NCI-H2227 treated with DMSO at 0.1 percent for 48 hours (cell line): ENCODE measurements around the gene SETD4.
"Not testable (repeated sequence)": the region's sequence is repeated elsewhere in the genome, so short reads cannot be mapped to it uniquely, and the experiment has no call there.

Experiments used
- DNase-seq: peaks from one replicate; lab custom pipeline; 2025; lab: John Stamatoyannopoulos, UW

SETD4 gene

GRCh38 chr21:36077758-36078157, 17.4 kb upstream of the SETD4 start:
- DNase-seq: no peak

- no peak for DNase-seq
These were observed 16.7 kb upstream of the SETD4 start for GRCh38 chr21:36076878-36077655.

GRCh38 chr21:36075953-36076352, 15.6 kb upstream of the SETD4 start:
- DNase-seq: no peak

- no peak for DNase-seq
These were observed 14.8 kb upstream of the SETD4 start for GRCh38 chr21:36075171-36075570.

GRCh38 chr21:36073911-36074310, 13.6 kb upstream of the SETD4 start:
- not testable (repeated sequence) for DNase-seq

- no peak for DNase-seq
These were observed 12.9 kb upstream of the SETD4 start for GRCh38 chr21:36073181-36073580.

GRCh38 chr21:36072453-36073162, 12.3 kb upstream of the SETD4 start:
- no peak for DNase-seq

GRCh38 chr21:36070999-36071398, 10.7 kb upstream of the SETD4 start:
- no peak for DNase-seq

- peak; percentile 83 for DNase-seq
These were observed 9.6 kb upstream of the SETD4 start, which contains the start of gene CBR1 for GRCh38 chr21:36069713-36070583. Gene CBR1, plus strand, starts transcription at chr21:36070024. Its CDS starts 92 bp downstream, at chr21:36070116.

- DNase-seq: no peak
These were observed 8.5 kb upstream of the SETD4 start for GRCh38 chr21:36068748-36069398.

GRCh38 chr21:36065497-36066036, 5.2 kb upstream of the SETD4 start:
- DNase-seq: no peak

- DNase-seq: no peak
These were observed 3.7 kb upstream of the SETD4 start for GRCh38 chr21:36064085-36064460.

GRCh38 chr21:36063375-36064084, 3.2 kb upstream of the SETD4 start:
- DNase-seq: no peak

GRCh38 chr21:36061445-36061844, 1.1 kb upstream of the SETD4 start:
- no peak for DNase-seq

- peak; percentile 81 for DNase-seq
These were observed 535 bp downstream of the SETD4 start for GRCh38 chr21:36059823-36060158.

GRCh38 chr21:36055551-36055950, 4.8 kb downstream of the SETD4 start:
- no peak for DNase-seq

- DNase-seq: no peak
These were observed 6.6 kb downstream of the SETD4 start for GRCh38 chr21:36053715-36054062.

- DNase-seq: no peak
These were observed 7.2 kb downstream of the SETD4 start for GRCh38 chr21:36052860-36053714.

- no peak for DNase-seq
These were observed 12.0 kb downstream of the SETD4 start for GRCh38 chr21:36048357-36048756.

GRCh38 chr21:36047139-36047538, 13.2 kb downstream of the SETD4 start:
- DNase-seq: no peak
